ENCODE results near the gene METTL15. TPM values are rescaled to one million over a fixed set of nuclear protein-coding genes. Genes with fewer than 3 reads are reported as not detected.

The METTL15 gene
- total and polyA plus RNA-seq, 2 of the 8 experiments (the other 6 are each of a cell fraction or from before 2014, with no cell fraction given) = 5.4 to 10.5 TPM

- TF ChIP-seq KDM4A (IDR thresholded peaks at IDR 0.05; ENCODE audit: low read depth, low read length, severe bottlenecking) = no peak
- TF ChIP-seq TAF1 (IDR thresholded peaks at IDR 0.05; ENCODE audit: low read depth, low read length) = no peak
- TF ChIP-seq SP4 (IDR thresholded peaks at IDR 0.05; ENCODE audit: low read length) = no peak
- TF ChIP-seq GTF2F1 (IDR thresholded peaks at IDR 0.05; ENCODE audit: borderline replicate concordance, low read depth, low read length) = no peak
- TF ChIP-seq POLR2A (IDR thresholded peaks at IDR 0.05; ENCODE audit: control extremely low read depth in 1 of 2, low read depth in 2 of 2, low read length in 2 of 2) = no peak
- TF ChIP-seq CEBPB (IDR thresholded peaks at IDR 0.05; ENCODE audit: low read depth, low read length) = no peak
These were observed 229.5 kb downstream of the METTL15 start (continued) for GRCh38 chr11:28337701-28338100.
